Spinal cord (tissue), 10 donors: ENCODE results near the gene EID3. TPM values are rescaled to one million over a fixed set of nuclear protein-coding genes. Genes with fewer than 3 reads are reported as not detected.

Source experiments
- DNase-seq, 6 donors: peaks; one replicate each; pipeline versions ENCODE4 v3.0.0 to v3.0.0-alpha.2; 2013 to 2015; ENCODE audit warnings: low spot score in 6 of 6, low read depth in 4 of 6
- H3K27ac ChIP-seq: one replicate; pipeline ENCODE4 v1.5.1; 2013; ENCODE audit warnings: low read depth, low read length, control low read depth
- H3K27me3 ChIP-seq: one replicate; pipeline ENCODE4 v1.6.1; 2013; ENCODE audit warnings: low read length; ENCODE audit not compliant: control insufficient read depth, insufficient read depth
- H3K36me3 ChIP-seq: one replicate; pipeline ENCODE4 v1.6.1; 2013; ENCODE audit warnings: low read length; ENCODE audit not compliant: control insufficient read depth, insufficient read depth
- H3K4me1 ChIP-seq: one replicate; pipeline ENCODE4 v1.6.1; 2013; ENCODE audit warnings: low read length; ENCODE audit not compliant: control insufficient read depth, insufficient read depth
- H3K4me3 ChIP-seq: one replicate; pipeline ENCODE4 v1.5.1; 2013; ENCODE audit warnings: low read depth, low read length, control low read depth
- H3K9me3 ChIP-seq: one replicate; pipeline ENCODE4 v1.6.1; 2013; ENCODE audit warnings: low read length; ENCODE audit not compliant: control insufficient read depth, insufficient read depth
- WGBS: methylation state at CpG from one replicate; pipeline ENCODE4 v1.1.5; 2013; ENCODE audit warnings: missing lambda C conversion rate; ENCODE audit not compliant: insufficient coverage; 5-methylcytosine and 5-hydroxymethylcytosine counted together
- polyA plus RNA-seq, 2 donors: library from polyadenylated mRNA; unstranded; fragments of 120-200 nt; gene quantifications; one replicate each; pipeline ENCODE4 v1.2.1, GENCODE V29; 2013; ENCODE audit not compliant: insufficient read length in 2 of 2
- total RNA-seq, 2 donors: library from RNA; depleted of rRNA in 1 of 2; stranded (reverse); fragments of 120-200 nt in 1 of 2; fragments of >200 nt in 1 of 2; gene quantifications; one replicate each; pipeline versions ENCODE4 v1.2.3 to v1.2.4, GENCODE V29; 2013 to 2014
- donor health status: healthy.

The EID3 gene
- total and polyA plus RNA-seq, 4 donors, result 4.3 to 6.5 (median 5.0) TPM

DNA sequence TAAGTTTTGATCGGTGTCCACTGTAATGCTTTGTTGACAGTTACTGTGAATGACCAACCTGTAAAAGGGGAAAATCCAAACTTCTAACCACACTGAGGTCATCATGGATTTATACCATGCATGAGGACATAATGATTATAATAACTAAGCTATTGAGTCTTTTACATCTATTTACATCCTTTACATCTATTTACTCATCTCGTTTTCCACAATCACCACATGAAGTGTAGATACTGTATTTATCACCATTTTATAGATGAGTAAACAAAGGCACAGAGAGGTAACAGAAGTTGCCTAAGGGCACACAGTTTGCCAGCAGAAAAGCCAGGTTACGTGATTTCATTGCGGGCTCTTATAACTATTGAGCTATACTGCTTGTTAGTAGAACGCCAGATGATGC lies 27.9 kb upstream of the EID3 start:
- Histone ChIP-seq H3K27me3 (no peaks in the 10 kb centered on the region), H3K9me3 (no peaks in the 10 kb centered on the region), H3K4me3 (no peak overlapping the region), H3K4me1 (no peaks in the 10 kb centered on the region), H3K27ac (no peak overlapping the region), H3K36me3 (no peaks in the 10 kb centered on the region)
- no peak for DNase-seq
- WGBS, result 79% methylated on average over 3 of the region's 5 CpGs

DNA sequence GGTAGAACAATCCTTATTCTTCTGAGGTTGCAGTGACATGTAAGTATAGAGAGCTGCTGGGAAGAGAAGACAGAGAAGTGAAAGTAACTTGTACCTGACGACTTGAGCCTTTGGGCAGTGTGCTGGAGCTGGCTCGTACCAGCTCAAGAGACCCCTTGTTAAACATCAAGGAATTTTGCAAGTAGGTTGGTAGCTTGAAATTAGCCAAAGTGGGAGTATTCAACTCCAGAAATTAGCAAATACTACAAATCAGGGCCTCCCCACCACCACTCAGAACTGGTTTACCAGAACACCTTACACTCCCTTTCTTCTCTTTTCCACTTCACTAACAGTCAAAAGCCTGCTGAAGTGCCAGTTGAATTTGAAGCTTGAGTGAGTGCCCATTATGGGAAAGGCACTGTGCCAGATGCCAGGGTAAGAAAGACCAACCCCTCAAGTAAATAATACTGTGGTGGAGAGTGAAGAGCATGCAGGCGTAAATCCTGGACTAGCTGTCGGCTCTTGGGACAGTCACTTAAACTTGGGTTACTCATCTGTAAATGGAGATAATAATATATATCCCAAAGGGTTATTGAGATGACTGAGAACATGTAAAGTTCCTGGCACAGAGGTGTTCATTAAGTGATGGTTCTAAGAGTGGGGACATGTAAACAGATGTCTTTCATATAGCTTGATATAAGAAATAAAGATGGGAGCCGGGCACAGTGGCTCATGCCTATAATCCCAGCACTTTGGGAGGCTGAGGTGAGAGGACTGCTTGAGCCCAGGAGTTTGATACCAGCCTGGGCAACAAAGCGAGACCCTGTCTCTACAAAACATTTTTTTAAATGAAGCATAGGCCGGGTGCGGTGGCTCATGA lies 27.0 kb upstream of the EID3 start:
- no peaks in the 10 kb centered on the region for H3K36me3 ChIP-seq

DNA sequence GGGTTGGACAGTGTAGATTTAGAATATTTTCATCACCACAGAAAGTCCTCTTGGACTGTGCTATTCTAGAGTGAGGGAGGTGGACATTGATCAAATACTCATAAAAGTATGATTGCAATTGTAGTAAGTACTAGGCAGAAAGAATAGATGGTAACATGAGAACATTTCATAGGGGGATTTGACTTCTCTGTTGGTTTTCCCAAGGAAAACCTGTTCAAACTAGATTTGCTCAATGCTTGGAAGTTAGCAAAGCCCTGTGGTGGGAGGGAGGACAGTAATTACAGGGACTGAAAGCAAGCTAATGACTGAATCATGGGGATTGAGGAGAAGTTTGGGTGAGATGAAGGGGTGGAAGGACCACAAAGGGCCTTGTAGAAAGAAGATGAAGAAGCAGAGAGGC lies 24.4 kb upstream of the EID3 start:
- no peak for DNase-seq
- Histone ChIP-seq H3K27me3 (no peaks in the 10 kb centered on the region), H3K36me3 (no peaks in the 10 kb centered on the region), H3K4me3 (no peak overlapping the region), H3K4me1 (no peaks in the 10 kb centered on the region), H3K27ac (no peak overlapping the region), H3K9me3 (no peaks in the 10 kb centered on the region)

More for the DNA sequence above, 27.0 kb upstream of the EID3 start:
- no peak overlapping the region for H3K27ac ChIP-seq
- DNase-seq, result peak in 3 of 6 donors; percentile 6 to 81 (median 37)
- no peaks in the 10 kb centered on the region for H3K9me3 ChIP-seq
- 52% methylated on average over 2 of the region's 8 CpGs for WGBS
- no peaks in the 10 kb centered on the region for H3K4me1 ChIP-seq
- no peaks in the 10 kb centered on the region for H3K27me3 ChIP-seq
- H3K4me3 ChIP-seq, result no peak overlapping the region

DNA sequence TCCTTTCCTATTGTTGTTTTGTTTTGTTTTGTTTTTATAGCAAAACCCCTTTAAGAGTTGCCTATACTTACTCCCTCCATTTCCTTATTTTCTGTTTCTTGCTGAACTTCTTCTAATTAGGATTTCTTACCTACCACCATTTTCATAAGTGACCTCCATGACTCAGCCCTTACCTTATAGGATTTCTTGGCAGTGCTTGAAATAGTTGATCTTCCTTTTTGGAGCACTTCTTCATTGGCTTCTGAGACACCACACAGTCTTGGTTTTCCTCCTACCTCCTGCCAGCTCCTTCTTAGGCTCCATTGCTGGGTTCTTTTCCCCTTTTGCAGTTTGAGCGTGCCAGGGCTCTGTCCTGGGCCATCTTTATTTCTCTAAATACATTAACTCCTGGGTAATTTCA lies 23.4 kb upstream of the EID3 start:
- Histone ChIP-seq H3K9me3 (no peaks in the 10 kb centered on the region), H3K27me3 (no peaks in the 10 kb centered on the region), H3K4me3 (no peak overlapping the region), H3K4me1 (no peaks in the 10 kb centered on the region), H3K27ac (no peak overlapping the region), H3K36me3 (no peaks in the 10 kb centered on the region)
- WGBS, result no CpG with 5 or more reads among the region's 1 CpG
- DNase-seq, result no peak

DNA sequence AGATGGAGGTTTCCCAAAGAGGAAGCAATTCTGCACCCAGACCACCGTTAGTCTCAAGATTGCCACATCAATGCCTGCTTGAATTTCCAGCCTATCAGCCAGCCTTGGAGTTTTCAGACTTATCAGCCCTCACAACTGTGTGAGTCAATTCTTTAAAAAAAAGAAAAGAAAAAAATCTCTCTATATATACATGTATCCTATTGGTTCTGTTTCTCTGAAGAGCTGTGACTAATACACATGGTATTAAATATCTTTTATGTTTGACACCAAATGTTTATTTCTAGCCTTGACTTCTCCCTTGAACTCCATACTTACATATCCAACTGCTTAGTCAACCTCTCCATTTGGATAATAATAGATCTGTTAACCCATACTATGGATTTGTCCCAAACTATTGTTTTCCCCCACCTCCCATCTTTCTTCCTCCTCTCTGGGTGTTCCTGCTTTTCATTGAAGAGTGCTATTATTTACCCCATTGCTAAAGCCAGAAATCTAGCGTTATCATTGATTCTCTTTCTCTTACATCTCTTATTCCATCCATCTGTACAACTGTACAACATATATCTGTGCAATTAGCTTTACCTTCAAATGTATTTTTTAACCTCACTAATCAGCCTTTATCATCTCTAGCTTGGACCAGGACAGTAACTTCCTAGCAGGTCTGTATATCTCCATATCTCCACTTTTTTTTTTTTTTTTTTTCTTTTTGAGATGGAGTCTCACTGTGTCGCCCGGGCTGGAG lies 22.7 kb upstream of the EID3 start:
- no peak for DNase-seq
- no peak overlapping the region for H3K27ac ChIP-seq

DNA sequence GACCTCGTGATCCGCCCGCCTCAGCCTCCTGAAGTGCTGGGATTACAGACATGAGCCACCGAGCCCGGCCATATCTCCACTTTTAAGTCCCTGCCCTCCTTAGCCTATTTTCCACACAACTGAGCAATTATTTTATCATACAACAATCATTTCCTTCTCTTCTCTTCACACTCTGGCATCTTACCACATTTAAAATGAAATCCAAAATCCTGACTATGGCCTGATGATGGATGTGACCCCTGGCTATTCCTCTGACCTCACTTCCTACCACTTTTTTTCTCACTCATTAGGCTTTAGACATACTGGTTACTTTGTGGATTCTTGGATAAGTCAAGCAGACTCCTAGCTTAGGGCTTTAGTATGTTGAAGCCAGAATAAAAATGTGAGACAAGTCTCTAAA lies 21.9 kb upstream of the EID3 start:
- H3K4me1 ChIP-seq, result peaks cover 2% of the 10 kb centered on the region
- no peak overlapping the region for H3K4me3 ChIP-seq
- 94% methylated on average over 5 of the region's 5 CpGs for WGBS
- no peaks in the 10 kb centered on the region for H3K9me3 ChIP-seq
- DNase-seq, result no peak
- H3K27ac ChIP-seq, result no peak overlapping the region
- H3K36me3 ChIP-seq, result no peaks in the 10 kb centered on the region
- H3K27me3 ChIP-seq, result no peaks in the 10 kb centered on the region

More for the DNA sequence above, 22.7 kb upstream of the EID3 start:
- 100% methylated on average over 1 of the region's 4 CpGs for WGBS
- Histone ChIP-seq H3K4me1 (no peaks in the 10 kb centered on the region), H3K27me3 (no peaks in the 10 kb centered on the region), H3K36me3 (no peaks in the 10 kb centered on the region), H3K4me3 (no peak overlapping the region), H3K9me3 (no peaks in the 10 kb centered on the region)

DNA sequence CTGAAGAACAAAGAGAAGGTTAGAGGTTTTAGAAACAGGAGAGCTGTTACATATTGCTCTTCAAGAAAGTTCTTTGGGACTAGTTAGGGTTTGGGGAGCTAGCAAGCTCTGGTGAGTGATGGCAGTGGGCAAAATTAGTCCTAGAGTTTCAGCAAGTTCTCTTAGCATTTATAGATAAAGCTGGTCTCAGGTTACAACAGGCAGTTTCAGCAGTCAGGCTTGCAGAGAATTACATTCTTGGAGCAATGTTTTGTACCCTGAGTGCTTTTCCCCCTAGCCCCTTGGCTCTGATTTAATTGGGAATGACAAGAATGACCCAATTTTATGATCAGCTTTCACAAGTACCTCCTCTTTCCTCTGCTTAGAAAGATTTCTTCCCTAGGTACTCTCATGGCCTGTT lies 21.4 kb upstream of the EID3 start:
- no peak for DNase-seq
- no peaks in the 10 kb centered on the region for H3K36me3 ChIP-seq
- no peaks in the 10 kb centered on the region for H3K9me3 ChIP-seq
- no peaks in the 10 kb centered on the region for H3K27me3 ChIP-seq
- H3K4me1 ChIP-seq, result peaks cover 4% of the 10 kb centered on the region
- no peak overlapping the region for H3K4me3 ChIP-seq
- H3K27ac ChIP-seq, result no peak overlapping the region

DNA sequence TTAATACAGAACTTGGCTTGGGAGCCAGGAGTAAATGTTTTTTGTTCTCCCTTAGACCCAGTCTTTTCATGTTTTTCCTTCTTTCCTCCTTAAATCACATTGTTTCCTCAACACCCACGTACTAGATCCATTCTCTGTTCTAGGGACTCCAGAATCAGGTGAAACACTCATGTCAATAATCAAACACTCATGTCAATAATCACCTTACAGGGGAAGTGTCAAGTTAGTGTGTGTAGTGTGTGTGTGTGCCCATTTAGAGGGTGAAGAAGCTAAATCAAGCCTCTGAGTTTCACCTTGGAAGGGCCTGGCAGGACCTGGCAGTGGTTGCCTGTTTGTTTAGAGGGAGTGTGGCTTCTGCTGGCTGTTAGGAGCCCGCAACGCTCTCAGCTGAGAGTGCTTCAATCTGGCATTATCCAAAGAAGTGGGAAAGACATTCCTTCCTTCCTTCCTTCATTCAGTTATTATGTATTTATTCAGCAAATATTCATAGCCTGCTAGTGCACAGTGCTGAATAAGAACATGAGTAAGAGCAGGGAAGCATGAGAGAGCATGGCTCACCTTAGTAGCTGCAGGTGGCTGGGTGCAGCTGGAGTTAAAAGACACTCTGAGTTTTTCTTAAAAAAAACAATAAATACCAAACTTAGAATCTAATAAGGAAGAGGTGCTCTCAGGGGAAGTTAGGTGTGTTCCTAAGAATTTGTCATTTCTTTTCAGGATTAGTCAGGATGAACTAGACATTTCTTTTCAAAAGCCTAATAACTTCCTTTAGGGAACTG lies 17.6 kb upstream of the EID3 start:
- DNase-seq, result no peak
- H3K4me3 ChIP-seq, result peak overlapping the region; percentile 94
- no peaks in the 10 kb centered on the region for H3K27me3 ChIP-seq
- peak overlapping the region; percentile 94 for H3K27ac ChIP-seq
- no peaks in the 10 kb centered on the region for H3K9me3 ChIP-seq
- H3K36me3 ChIP-seq, result no peaks in the 10 kb centered on the region
- H3K4me1 ChIP-seq, result peaks cover 14% of the 10 kb centered on the region
- WGBS, result no CpG with 5 or more reads among the region's 3 CpGs

DNA sequence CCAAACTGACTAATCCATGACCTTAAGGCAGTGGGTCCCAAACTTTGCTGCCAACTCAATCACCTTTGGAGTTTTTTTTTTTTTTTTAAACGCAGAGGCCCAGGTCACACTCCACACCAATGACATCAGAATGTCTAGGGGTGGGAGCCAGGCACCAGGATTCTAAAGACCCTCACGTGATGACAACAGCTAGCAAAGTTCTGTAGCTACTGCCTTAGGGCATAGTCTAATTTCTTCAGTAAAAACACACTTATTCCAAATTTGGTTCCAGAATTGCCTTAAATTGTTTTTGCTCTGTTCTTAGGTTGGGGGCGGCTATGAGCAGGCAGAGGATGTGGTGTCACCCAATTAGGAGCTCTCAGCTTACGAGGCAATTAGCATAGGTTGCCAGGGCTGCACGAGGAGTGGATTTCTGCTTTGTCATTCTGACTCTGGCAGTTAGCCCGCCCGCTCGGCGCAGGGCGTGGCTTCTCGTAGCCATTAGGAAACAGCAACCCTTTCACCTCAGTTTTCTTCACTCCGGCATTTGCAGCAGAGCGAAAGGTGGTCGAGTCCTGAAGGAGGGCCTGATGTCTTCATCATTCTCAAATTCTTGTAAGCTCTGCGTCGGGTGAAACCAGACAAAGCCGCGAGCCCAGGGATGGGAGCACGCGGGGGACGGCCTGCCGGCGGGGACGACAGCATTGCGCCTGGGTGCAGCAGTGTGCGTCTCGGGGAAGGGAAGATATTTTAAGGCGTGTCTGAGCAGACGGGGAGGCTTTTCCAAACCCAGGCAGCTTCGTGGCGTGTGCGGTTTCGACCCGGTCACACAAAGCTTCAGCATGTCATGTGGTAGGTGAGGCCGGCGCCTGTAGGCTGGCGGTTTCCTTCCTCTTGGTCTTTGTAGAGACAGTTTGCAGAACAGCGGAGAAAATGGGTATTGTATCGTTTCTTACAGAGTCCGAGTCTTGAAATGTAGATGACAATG lies 16.7 kb upstream of the EID3 start:
- peaks cover 3% of the 10 kb centered on the region for H3K36me3 ChIP-seq
- H3K27ac ChIP-seq, result peak overlapping the region; percentile 94
- H3K9me3 ChIP-seq, result no peaks in the 10 kb centered on the region
- no peaks in the 10 kb centered on the region for H3K27me3 ChIP-seq
- peak; percentile 82 to 97 (median 89) for DNase-seq
- H3K4me3 ChIP-seq, result peak overlapping the region; percentile 94
- 0% methylated on average over 36 of the region's 40 CpGs for WGBS
- peaks cover 14% of the 10 kb centered on the region for H3K4me1 ChIP-seq
